GM12865 (cell line): ENCODE measurements around the gene SPATA3.

Experiments used
- DNase-seq: peaks from one replicate; pipeline ENCODE4 v3.0.0; 2010; ENCODE audit warnings: low read depth
- H3K4me3 ChIP-seq: 2 replicates; pipeline ENCODE4 v1.5.1; 2011; ENCODE audit warnings: mild to moderate bottlenecking, low read depth, low read length, control low read depth
- CTCF ChIP-seq: IDR thresholded peaks from 2 replicates; pipeline ENCODE4 v1.5.1; 2011; ENCODE audit warnings: low read length, control low read depth, low read depth, inconsistent platforms; ENCODE audit not compliant: insufficient read depth; ENCODE audit errors: missing control alignments

Gene SPATA3

GRCh38 chr2:231047923-231048915, 52.3 kb downstream of the SPATA3 start:
- H3K4me3 ChIP-seq = no peak overlapping the region
- TF ChIP-seq CTCF = no peak
- no peak for DNase-seq

GRCh38 chr2:231049286-231050017, 53.5 kb downstream of the SPATA3 start:
- DNase-seq = no peak
- no peak overlapping the region for H3K4me3 ChIP-seq
- no peak for TF ChIP-seq CTCF

- DNase-seq = no peak
- TF ChIP-seq CTCF = no peak
- H3K4me3 ChIP-seq = no peak overlapping the region
Observed at GRCh38 chr2:231050018-231050901, 54.3 kb downstream of the SPATA3 start.

- no peak for TF ChIP-seq CTCF
- no peak overlapping the region for H3K4me3 ChIP-seq
- DNase-seq = no peak
Observed at GRCh38 chr2:231051116-231051515, 55.2 kb downstream of the SPATA3 start.

- DNase-seq = peak; percentile 92
- TF ChIP-seq CTCF = peak; percentile 93
- H3K4me3 ChIP-seq = peak overlapping the region; percentile 61
Observed at GRCh38 chr2:231052494-231053451, 56.9 kb downstream of the SPATA3 start.
